Measurements from ENCODE around the gene LMOD2. TPM values are rescaled to one million over a fixed set of nuclear protein-coding genes. Genes with fewer than 3 reads are reported as not detected.

Gene LMOD2
- total RNA-seq, 4 donors from 2014 or later, result not detected

DNA sequence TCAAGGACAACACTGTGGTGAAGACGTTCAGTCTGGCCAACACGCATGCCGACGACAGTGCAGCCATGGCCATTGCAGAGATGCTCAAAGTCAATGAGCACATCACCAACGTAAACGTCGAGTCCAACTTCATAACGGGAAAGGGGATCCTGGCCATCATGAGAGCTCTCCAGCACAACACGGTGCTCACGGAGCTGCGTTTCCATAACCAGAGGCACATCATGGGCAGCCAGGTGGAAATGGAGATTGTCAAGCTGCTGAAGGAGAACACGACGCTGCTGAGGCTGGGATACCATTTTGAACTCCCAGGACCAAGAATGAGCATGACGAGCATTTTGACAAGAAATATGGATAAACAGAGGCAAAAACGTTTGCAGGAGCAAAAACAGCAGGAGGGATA lies 6.6 kb downstream of the LMOD2 start:
- Histone ChIP-seq H3K9me3 (no peaks in the 10 kb centered on the region), H3K36me3 (no peaks in the 10 kb centered on the region), H3K4me3 (no peak overlapping the region), H3K4me1 (no peaks in the 10 kb centered on the region), H3K27ac (no peak overlapping the region), H3K27me3 (no peaks in the 10 kb centered on the region)
- TF ChIP-seq EP300 (IDR thresholded peaks at IDR 0.05) (no peak), POLR2AphosphoS5 (IDR thresholded peaks at IDR 0.05) (no peak), CTCF (IDR thresholded peaks at IDR 0.05) (no peak), POLR2A (IDR thresholded peaks at IDR 0.05) (no peak)
- WGBS, result 92% methylated on average over 13 of the region's 15 CpGs
- DNase-seq (ENCODE audit: low spot score in 2 of 2), result no peak

DNA sequence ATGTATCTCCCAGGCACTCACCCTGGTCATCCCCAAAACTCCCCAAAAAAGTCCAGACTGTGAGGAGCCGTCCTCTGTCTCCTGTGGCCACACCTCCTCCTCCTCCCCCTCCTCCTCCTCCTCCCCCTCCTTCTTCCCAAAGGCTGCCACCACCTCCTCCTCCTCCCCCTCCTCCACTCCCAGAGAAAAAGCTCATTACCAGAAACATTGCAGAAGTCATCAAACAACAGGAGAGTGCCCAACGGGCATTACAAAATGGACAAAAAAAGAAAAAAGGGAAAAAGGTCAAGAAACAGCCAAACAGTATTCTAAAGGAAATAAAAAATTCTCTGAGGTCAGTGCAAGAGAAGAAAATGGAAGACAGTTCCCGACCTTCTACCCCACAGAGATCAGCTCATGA lies 7.1 kb downstream of the LMOD2 start:
- Histone ChIP-seq H3K27me3 (no peaks in the 10 kb centered on the region), H3K36me3 (no peaks in the 10 kb centered on the region), H3K9me3 (no peaks in the 10 kb centered on the region), H3K4me3 (no peak overlapping the region), H3K27ac (no peak overlapping the region), H3K4me1 (no peaks in the 10 kb centered on the region)
- TF ChIP-seq POLR2AphosphoS5 (IDR thresholded peaks at IDR 0.05) (no peak), POLR2A (IDR thresholded peaks at IDR 0.05) (no peak), EP300 (IDR thresholded peaks at IDR 0.05) (no peak), CTCF (IDR thresholded peaks at IDR 0.05) (no peak)
- 60% methylated on average over 3 of the region's 3 CpGs for WGBS
- DNase-seq (ENCODE audit: low spot score in 2 of 2), result no peak

GRCh38 chr7:123663200-123663599 lies 7.5 kb downstream of the LMOD2 start:
- H3K27ac ChIP-seq, result no peak overlapping the region
- H3K9me3 ChIP-seq, result no peaks in the 10 kb centered on the region
- no peaks in the 10 kb centered on the region for H3K27me3 ChIP-seq
- H3K4me3 ChIP-seq, result no peak overlapping the region
- no peaks in the 10 kb centered on the region for H3K36me3 ChIP-seq
- WGBS, result 93% methylated on average over 6 of the region's 6 CpGs
- H3K4me1 ChIP-seq, result no peaks in the 10 kb centered on the region
- no peak for TF ChIP-seq EP300 (IDR thresholded peaks at IDR 0.05)
- no peak for TF ChIP-seq POLR2AphosphoS5 (IDR thresholded peaks at IDR 0.05)
- DNase-seq (ENCODE audit: low spot score in 2 of 2), result no peak

DNA sequence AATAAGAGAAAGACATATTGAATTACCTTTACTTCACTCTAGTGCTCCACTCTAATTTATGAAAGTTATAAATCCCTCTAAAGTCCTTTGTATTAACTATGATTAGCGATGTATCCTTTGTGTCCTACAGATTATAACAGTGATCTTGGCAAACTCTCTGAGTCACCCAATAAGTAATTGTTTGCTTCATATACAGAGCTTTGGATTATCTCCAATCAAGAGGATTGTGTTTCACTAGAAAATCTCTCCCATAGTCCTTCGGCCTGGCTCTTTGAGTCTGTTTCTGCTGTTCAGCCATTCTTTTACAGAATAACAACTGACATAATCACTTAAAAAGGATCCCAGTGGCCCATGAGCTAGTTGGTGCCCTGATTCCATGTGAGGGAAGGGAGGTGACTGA lies 9.5 kb downstream of the LMOD2 start:
- no peaks in the 10 kb centered on the region for H3K27me3 ChIP-seq
- no peak for TF ChIP-seq EP300 (IDR thresholded peaks at IDR 0.05)
- no peak for TF ChIP-seq POLR2AphosphoS5 (IDR thresholded peaks at IDR 0.05)
- TF ChIP-seq POLR2A (IDR thresholded peaks at IDR 0.05), result no peak
- TF ChIP-seq CTCF (IDR thresholded peaks at IDR 0.05), result no peak
- WGBS, result 86% methylated on average over 2 of the region's 2 CpGs
- H3K9me3 ChIP-seq, result no peaks in the 10 kb centered on the region
- H3K27ac ChIP-seq, result no peak overlapping the region
- no peak overlapping the region for H3K4me3 ChIP-seq
- H3K36me3 ChIP-seq, result no peaks in the 10 kb centered on the region
- no peaks in the 10 kb centered on the region for H3K4me1 ChIP-seq
- no peak for DNase-seq (ENCODE audit: low spot score in 2 of 2)

- 85% methylated on average over 1 of the region's 1 CpG for WGBS
- H3K36me3 ChIP-seq, result no peaks in the 10 kb centered on the region
- TF ChIP-seq EP300 (IDR thresholded peaks at IDR 0.05) (no peak), POLR2A (IDR thresholded peaks at IDR 0.05) (no peak), CTCF (IDR thresholded peaks at IDR 0.05) (no peak), POLR2AphosphoS5 (IDR thresholded peaks at IDR 0.05) (no peak)
- H3K4me1 ChIP-seq, result no peaks in the 10 kb centered on the region
- H3K27me3 ChIP-seq, result no peaks in the 10 kb centered on the region
- no peaks in the 10 kb centered on the region for H3K9me3 ChIP-seq
- no peak overlapping the region for H3K27ac ChIP-seq
- no peak for DNase-seq (ENCODE audit: low spot score in 2 of 2)
- no peak overlapping the region for H3K4me3 ChIP-seq
These were observed 10.2 kb downstream of the LMOD2 start for GRCh38 chr7:123665896-123666295.

- Histone ChIP-seq H3K4me3 (no peak overlapping the region), H3K36me3 (no peaks in the 10 kb centered on the region), H3K9me3 (no peaks in the 10 kb centered on the region), H3K4me1 (no peaks in the 10 kb centered on the region), H3K27me3 (no peaks in the 10 kb centered on the region), H3K27ac (no peak overlapping the region)
- WGBS, result 21% methylated on average over 1 of the region's 1 CpG
- no peak for TF ChIP-seq POLR2A (IDR thresholded peaks at IDR 0.05)
- TF ChIP-seq CTCF (IDR thresholded peaks at IDR 0.05), result no peak
- no peak for DNase-seq (ENCODE audit: low spot score in 2 of 2)
These were observed 10.8 kb downstream of the LMOD2 start for GRCh38 chr7:123666492-123666891.
